GM10847 (cell line): ENCODE data around the gene CKMT1A.
"Not testable (repeated sequence)": the region's sequence is repeated elsewhere in the genome, so short reads cannot be mapped to it uniquely, and the experiment has no call there.

Experiments
- POLR2A ChIP-seq: IDR thresholded peaks from 2 replicates; pipeline ENCODE4 v1.6.1; 2011; ENCODE audit not compliant: insufficient read length; ENCODE audit errors: extremely low read depth

Gene CKMT1A

DNA sequence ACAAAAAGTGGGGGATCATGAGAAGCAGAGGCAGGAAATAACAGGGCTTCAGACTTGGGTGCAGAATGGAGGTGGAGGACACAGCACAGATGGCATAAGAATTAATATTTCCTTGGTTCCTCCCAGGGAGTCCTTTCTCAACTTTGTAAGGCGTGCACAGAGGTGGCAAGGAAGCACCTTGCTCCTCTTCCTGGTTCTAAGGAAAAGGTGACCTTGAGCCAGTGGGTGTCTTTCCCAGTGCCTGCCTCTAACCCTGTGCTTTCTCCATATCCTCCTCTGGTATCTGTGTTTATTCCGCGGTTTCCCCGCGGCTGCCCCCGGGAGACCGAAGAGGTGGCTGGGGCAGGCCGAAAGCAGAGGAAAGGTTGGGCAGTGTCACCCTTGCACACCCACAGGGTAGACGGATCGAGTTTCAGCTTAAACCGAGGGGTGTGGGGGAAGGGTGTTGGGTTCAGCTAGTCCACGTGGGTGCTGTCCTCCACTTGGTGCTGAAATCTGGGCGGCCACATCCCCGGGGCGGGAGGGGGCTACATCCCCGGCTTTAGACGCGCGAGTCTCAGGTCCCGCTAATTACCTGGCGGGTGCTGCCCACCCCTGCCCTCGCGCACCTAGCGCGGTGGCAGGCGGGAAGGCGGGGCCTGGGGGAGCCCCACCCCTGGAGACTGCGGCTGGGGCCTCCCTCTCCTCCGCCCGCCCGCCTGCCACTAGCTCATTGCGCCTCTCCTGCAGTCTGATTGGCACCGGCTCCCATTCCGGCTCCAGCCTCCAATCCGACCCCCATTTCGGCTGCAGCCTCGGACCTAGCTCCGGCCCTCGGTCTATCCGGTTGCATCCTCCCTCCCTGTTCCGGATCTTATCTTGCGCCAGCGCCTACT, at the start of gene CKMT1A:
Gene CKMT1A (plus strand): TSS at position 712 of the 875 bp plus-strand sequence. CDS start 192 bp downstream, outside the sequence.
- TF ChIP-seq POLR2A, result not testable (repeated sequence)

DNA sequence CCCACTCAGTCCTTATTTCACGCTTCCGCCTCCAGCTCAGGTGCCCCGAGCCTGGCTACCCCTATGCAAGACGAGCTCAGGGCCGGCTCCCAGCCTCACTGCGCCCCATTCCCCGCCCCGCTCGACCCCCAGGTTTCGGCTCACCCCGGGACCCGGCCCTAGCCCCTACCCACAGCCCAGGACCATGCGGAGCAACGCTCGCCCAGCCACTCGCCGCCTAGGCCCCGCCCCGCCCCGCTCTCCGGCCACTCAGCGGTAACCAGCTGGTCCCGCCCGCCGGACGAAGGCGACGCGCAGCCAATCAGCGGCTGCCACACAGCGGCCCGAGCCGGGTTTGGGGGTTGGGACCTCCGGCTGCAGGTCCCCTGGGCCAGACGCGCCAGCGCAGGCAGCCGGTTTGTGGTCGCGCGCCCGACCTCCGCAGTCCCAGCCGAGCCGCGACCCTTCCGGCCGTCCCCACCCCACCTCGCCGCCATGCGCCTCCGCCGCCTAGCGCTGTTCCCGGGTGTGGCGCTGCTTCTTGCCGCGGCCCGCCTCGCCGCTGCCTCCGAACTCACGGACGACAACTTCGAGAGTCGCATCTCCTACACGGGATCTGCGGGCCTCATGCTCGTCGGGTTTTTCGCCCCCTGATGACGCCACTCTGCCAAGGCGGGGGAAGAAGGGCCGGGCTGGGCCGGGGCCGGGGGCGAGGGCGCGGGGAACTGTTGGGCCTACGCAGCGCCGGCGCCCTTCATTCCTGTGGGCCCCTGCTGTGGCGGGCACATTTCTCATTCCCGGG, 44.8 kb upstream of the CKMT1A start, which contains the start of gene CATSPER2:
Gene CATSPER2 (minus strand): TSS at position 196 of the 781 bp plus-strand sequence. CDS start 783 bp downstream, outside the sequence.
- TF ChIP-seq POLR2A, result no peak

DNA sequence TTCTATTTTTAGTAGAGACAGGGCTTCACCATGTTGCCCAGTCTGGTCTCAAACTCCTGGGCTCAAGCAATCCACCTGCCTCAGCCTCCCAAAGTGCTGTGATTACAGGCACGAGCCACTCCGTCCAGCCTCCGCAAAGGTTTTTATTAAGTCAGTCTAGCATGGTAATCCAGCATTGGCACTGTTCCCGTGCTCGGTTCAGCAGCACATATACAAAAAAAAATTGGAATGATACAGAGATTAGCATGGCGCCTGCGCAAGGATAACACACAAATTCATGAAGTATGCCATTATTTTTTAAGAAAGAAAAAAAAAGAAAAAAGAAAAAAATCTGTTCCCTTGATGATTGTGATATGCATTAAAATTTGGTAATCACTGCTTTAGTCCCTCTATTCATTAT, 8.5 kb downstream of the CKMT1A start:
- TF ChIP-seq POLR2A, result no peak

DNA sequence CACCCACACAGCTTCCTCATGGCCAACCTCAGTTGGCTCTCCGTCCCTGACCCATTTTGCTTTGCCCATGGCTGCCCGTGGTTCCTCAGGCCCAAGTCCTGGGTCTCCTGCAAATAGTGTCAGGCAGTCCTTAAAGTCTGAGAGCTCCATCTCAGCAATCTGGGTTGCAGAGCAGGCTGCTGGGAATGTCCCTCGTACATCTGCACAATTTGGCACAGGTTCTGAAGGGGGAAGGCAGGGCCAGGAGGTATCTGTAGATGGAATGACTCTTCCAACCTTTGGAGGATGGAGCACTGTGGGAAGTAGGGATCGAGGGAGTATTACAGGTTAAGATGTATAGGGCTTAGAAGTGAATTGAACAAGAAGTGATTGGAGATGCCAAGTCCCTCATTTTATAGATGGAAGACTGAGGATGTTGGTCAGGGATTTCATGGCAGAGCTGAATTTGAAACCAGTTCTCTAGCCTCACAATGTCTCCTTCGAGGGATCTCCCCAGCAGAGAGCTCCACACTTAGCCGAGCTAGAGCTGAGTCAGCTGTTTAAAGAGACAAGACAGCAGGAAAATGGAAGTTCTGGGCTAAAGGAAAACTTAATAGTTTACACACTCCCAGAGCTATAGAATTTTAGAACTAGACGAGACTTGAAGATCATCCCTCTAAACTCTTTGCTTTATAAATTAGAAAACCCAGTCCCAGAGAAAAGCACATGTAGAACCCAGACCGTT, 9.2 kb downstream of the CKMT1A start:
- no peak for TF ChIP-seq POLR2A

DNA sequence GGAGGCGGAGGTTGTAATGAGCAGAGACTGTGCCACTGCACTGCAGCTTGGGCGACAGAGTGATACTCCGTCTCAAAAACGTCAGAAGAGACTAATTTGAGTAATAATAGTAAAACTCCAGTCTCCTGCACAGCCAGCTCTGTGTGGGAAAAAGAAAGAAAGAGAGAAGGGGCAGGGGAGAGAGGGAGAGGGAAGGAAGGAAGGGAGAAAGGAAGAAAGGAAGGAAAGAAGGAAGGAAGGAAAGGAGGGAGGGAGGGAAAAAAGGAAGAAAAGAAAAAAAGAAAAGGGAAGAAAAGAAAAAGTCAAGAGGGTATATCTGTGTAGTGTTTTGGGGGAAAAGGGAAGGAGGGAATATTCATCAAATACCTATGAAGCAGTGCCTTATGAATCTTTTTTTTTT, 29.5 kb downstream of the CKMT1A start:
- TF ChIP-seq POLR2A, result no peak

DNA sequence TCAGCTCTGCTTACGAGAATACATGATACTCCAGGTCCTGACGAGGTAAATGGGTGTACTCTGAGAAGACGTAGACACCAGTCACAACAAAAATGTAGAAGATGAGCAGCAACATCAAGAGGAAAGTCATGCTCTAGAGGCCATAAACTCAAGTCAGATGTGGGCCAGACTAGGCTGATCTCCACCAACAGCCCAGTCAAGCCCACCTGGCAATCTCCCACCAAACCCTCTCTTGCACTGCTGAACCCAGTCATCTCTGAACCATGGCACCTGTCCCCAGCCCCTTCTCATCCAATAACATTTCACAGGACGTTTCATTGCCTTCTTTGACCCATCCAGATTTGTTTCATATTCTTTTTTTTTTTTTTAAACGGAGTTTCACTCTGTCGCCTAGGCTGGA, 41.8 kb downstream of the CKMT1A start:
- no peak for TF ChIP-seq POLR2A

DNA sequence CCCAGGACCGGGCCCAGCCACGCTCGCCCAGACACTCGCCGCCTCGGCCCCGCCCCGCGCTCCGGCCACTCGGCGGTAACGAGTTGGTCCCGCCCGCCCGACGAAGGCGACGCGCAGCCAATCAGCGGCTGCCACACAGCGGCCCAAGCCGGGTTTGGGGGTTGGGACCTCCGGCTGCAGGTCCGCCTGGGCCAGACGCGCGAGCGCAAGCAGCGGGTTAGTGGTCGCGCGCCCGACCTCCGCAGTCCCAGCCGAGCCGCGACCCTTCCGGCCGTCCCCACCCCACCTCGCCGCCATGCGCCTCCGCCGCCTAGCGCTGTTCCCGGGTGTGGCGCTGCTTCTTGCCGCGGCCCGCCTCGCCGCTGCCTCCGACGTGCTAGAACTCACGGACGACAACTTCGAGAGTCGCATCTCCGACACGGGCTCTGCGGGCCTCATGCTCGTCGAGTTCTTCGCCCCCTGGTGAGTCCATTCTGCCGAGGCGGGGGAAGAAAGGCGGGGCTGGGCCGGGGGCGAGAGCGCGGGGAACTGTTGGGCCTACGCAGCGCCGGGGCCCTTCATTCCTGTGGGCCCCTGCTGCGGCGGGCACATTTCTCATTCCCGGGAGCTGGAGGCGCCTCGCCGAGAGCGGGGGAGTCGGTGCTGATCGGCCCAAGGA, 52.7 kb downstream of the CKMT1A start, which contains the start of gene PDIA3:
Gene PDIA3 (plus strand): TSS at position 194 of the 658 bp plus-strand sequence. CDS start 102 bp downstream, at position 296.
- TF ChIP-seq POLR2A, result peak; percentile 88

DNA sequence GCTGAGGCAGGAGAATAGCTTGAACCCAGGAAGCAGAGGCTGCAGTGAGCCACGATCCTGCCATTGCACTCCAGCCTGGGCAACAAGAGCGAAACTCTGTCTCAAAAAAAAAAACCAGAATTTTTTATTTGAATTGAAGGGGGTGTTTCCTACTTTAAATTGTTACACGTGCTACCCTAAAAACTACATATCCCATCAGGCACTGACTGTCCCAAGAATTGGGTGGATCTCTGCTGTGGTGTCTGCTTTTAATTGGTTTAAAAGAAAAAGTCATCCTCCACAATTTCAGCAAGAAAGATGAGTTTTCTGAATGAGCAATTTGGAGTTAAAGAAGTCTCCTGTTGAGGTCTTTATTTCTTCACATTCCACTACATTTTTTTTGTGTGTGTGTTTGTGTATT, 54.7 kb downstream of the CKMT1A start:
- TF ChIP-seq POLR2A, result no peak
